ENCODE measurements around the gene AGO3. TPM values are rescaled to one million over a fixed set of nuclear protein-coding genes. Genes with fewer than 3 reads are reported as not detected.

AGO3 gene
- total RNA-seq, 4 donors from 2014 or later, result 12.7 to 21.4 (median 18.1) TPM

GRCh38 chr1:35893051-35893879, 37.6 kb upstream of the AGO3 start:
- Histone ChIP-seq H3K4me1 (no peaks in the 10 kb centered on the region), H3K9me3 (no peaks in the 10 kb centered on the region), H3K27ac (no peak overlapping the region), H3K27me3 (no peaks in the 10 kb centered on the region), H3K36me3 (peaks cover 88% of the 10 kb centered on the region), H3K4me3 (no peak overlapping the region)
- TF ChIP-seq POLR2A (IDR thresholded peaks at IDR 0.05) (no peak), POLR2AphosphoS5 (IDR thresholded peaks at IDR 0.05) (no peak), EP300 (IDR thresholded peaks at IDR 0.05) (no peak), CTCF (IDR thresholded peaks at IDR 0.05) (no peak)
- DNase-seq (ENCODE audit: low spot score in 2 of 2), result no peak
- 88% methylated on average over 7 of the region's 14 CpGs for WGBS

- 93% methylated on average over 6 of the region's 6 CpGs for WGBS
- peaks cover 88% of the 10 kb centered on the region for H3K36me3 ChIP-seq
Observed at GRCh38 chr1:35894183-35894582, 36.7 kb upstream of the AGO3 start.

GRCh38 chr1:35894656-35895055, 36.2 kb upstream of the AGO3 start:
- Histone ChIP-seq H3K27ac (no peak overlapping the region), H3K27me3 (no peaks in the 10 kb centered on the region), H3K9me3 (no peaks in the 10 kb centered on the region), H3K4me1 (no peaks in the 10 kb centered on the region), H3K4me3 (no peak overlapping the region), H3K36me3 (peaks cover 88% of the 10 kb centered on the region)
- TF ChIP-seq POLR2A (IDR thresholded peaks at IDR 0.05) (no peak), CTCF (IDR thresholded peaks at IDR 0.05) (no peak), EP300 (IDR thresholded peaks at IDR 0.05) (no peak)
- WGBS, result 96% methylated on average over 1 of the region's 1 CpG
- no peak for DNase-seq (ENCODE audit: low spot score in 2 of 2)

More at GRCh38 chr1:35894183-35894582, 36.7 kb upstream of the AGO3 start:
- Histone ChIP-seq H3K4me1 (no peaks in the 10 kb centered on the region), H3K27ac (no peak overlapping the region), H3K4me3 (no peak overlapping the region), H3K9me3 (no peaks in the 10 kb centered on the region), H3K27me3 (no peaks in the 10 kb centered on the region)
- TF ChIP-seq POLR2AphosphoS5 (IDR thresholded peaks at IDR 0.05), result no peak
- TF ChIP-seq POLR2A (IDR thresholded peaks at IDR 0.05), result no peak
- TF ChIP-seq CTCF (IDR thresholded peaks at IDR 0.05), result no peak
- TF ChIP-seq EP300 (IDR thresholded peaks at IDR 0.05), result no peak
- DNase-seq (ENCODE audit: low spot score in 2 of 2), result no peak

GRCh38 chr1:35899941-35900340, 31.0 kb upstream of the AGO3 start:
- H3K27ac ChIP-seq, result no peak overlapping the region
- DNase-seq (ENCODE audit: low spot score in 2 of 2), result no peak
- no peak overlapping the region for H3K4me3 ChIP-seq
- no peaks in the 10 kb centered on the region for H3K4me1 ChIP-seq
- TF ChIP-seq CTCF (IDR thresholded peaks at IDR 0.05) (no peak), POLR2AphosphoS5 (IDR thresholded peaks at IDR 0.05) (no peak), EP300 (IDR thresholded peaks at IDR 0.05) (no peak), POLR2A (IDR thresholded peaks at IDR 0.05) (no peak)
- no peaks in the 10 kb centered on the region for H3K9me3 ChIP-seq
- H3K27me3 ChIP-seq, result no peaks in the 10 kb centered on the region
- peaks cover 81% of the 10 kb centered on the region for H3K36me3 ChIP-seq

- H3K27ac ChIP-seq, result no peak overlapping the region
- H3K9me3 ChIP-seq, result no peaks in the 10 kb centered on the region
- WGBS, result 95% methylated on average over 9 of the region's 9 CpGs
- no peaks in the 10 kb centered on the region for H3K27me3 ChIP-seq
- no peaks in the 10 kb centered on the region for H3K4me1 ChIP-seq
- DNase-seq (ENCODE audit: low spot score in 2 of 2), result no peak
- no peak overlapping the region for H3K4me3 ChIP-seq
- H3K36me3 ChIP-seq, result peaks cover 79% of the 10 kb centered on the region
- TF ChIP-seq POLR2A (IDR thresholded peaks at IDR 0.05) (no peak), EP300 (IDR thresholded peaks at IDR 0.05) (no peak), POLR2AphosphoS5 (IDR thresholded peaks at IDR 0.05) (no peak), CTCF (IDR thresholded peaks at IDR 0.05) (no peak)
Observed at GRCh38 chr1:35901235-35901634, 29.7 kb upstream of the AGO3 start.

Measured in suprapubic skin (tissue), 4 donors.